Activated naive CD4-positive, alpha-beta T cell (primary cell): Measurements from ENCODE around the gene PEX11G.

Experiments used
- DNase-seq, 4 experiments: peaks; one replicate each; lab custom pipeline; 2025; lab: John Stamatoyannopoulos, UW

Gene PEX11G

DNA sequence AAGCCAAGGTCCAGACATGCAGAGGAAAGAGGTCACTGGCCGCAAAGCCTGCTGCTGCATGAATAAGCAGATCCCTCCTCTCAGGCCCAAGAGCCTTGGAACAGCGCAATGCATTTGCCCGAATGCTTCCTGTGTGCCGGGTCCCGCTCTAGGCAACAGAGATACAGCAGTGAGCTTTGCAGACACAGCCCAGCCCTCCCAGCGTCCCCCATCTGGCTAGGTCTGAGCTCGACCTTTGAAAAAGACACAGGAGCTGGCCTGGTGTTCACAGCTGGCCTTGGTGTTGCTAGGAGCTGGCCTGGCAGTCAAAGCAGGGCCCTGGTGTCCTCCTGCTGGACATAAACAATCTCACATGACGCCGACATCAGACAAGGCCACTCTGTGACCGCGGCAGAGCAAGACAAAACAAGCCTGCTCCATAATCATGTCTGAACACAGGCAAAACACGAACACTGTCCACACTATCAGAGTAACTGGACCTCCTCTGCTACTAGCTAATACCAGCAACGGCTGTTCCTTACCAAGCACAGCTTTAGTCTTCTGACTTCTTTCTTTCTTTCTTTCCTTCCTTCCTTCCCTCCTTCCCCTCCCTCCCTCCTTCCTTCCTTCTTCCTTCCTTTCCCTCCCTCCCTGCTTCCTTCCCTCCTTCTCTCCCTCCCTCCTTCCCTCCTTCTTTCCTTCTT is 5.7 kb upstream of the PEX11G start:
- no peak for DNase-seq

DNA sequence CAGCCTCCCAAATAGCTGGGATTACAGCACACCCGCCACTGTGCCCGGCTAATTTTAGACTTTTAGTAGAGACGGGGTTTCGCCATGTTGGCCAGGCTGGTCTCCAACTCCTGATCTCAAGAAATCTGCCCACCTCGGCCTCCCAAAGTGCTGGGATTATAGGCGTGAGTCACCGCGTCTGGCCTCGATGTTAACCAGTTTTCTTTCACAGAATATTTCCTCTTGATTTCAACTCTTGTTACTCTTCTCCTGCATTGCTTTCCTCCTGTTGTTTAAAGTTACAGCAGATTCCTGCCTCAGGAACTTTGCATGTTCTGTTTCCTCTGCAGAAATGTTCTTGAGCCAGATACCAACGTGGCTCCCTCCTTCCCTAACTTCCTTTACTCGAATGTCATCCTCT is 3.7 kb upstream of the PEX11G start:
- no peak for DNase-seq

DNA sequence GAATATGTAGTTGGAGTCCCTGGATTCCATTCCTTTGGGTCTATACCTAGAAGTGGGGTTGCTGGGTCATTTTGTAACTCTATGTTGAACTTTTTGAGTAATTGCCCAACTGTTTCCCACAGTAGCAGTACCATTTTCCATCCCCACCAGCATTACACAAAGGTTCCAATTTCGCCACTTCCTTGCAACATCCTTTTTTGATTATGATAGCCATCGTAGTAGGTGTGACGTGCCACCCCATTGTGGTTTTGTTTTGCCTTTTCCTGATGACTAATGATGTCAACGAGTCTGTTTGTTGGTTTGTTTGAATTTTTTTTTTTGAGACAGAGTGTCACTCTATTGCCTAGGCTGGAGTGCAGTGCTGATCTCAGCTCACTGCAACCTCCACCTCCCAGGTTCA is 3.3 kb upstream of the PEX11G start:
- no peak for DNase-seq

DNA sequence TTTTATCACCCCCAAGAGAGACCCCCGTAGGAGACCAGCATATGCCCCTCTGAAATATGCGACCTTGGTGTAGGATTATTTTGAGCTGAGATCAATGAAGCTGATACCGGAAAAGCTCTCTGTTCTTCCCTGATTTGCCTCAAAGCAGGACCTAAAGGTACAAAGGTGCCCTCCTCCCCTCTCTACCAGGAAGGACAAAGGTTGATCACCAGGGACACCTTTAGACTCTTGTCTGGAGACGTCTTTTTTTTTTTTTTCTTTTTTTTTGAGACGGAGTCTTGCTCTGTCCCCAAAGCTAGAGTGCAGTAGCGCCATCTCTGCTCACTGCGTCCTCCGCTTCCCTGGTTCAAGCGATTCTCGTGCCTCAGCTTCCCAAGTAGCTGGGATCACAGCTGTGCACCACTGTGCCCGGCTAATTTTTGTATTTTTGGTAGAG is 792 bp upstream of the PEX11G start:
- no peak for DNase-seq

DNA sequence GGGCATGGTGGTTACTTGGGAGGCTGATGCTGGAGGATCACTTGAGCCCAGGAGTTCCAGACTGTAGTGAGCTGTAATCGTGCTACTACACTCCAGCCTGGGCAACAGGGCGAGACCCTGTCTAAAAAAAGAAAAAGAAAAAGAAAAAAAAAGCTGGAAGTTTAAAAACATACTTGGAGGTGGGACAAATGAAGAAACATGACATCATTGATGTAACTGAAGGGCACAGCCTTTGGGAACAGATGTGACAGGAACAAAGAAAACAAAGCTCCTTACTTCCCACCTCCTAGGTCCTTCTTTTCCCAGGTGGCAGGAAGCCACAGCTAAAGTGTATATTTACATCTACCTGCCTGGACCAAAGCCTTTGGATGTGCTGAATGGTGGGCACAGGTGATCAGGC is 1.9 kb downstream of the PEX11G start:
- no peak for DNase-seq

DNA sequence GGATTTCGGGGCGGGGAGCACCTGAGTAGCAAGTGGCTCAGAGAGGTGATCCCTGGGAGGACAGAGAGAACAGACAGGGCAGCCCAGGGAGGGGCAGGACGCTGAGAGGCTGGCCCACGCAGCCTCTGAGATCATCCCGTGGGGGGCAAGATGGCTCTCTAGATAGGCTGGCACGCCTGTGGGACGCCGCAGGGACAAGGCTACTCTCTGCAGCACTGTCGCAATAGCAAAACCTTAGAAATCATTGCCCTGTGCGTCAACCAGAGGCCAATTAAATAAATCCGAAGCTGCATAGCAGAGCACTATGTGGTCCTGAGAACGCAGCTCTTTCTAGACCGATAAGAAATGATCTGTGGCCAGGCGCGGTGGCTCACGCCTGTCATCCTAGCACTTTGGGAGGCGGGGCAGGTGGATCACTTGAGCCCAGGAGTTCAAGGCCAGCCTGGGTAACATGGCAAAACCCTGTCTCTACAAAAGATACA is 5.1 kb downstream of the PEX11G start:
- DNase-seq: no peak

DNA sequence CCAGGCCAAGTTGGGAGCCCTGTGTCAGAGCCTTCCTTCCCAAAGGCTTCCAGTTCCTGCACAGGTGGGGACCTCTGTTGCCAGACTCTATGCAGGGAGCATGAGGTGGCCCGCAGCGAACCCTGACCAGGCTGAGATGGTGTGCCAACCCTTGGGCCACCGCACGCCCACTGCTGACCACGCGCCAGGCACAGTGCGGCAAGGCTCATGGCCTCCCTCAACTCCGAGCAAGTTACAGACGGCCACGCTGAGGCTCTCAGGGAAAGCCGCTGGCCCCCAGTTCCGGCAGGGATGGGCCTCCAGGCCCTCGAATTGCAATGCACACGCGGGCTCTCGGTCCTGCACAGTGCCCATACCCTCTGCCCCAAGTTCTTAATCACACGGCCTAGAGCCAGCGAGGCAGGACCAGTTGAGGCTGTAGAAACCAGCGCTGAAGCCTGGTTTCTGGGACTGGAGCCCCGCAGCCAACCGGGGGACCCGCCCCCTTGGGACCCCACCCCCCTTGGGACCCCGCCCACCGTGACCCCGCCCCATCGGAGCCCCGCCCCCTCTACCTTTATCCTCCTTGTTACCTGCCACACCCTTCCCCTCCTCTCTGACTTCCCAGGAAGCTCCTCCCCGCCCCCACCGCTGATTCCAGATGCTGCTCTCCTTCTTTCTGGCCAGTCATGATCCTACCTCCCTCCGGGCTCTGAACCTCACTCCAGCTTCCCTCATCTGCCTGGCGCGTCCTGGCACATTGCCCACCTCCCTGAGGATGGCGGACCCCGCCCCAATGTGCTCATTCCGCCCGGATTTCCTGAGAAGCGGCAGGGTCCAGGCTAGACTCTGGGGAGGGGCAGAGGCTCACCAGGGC is 6.0 kb downstream of the PEX11G start:
- DNase-seq: peak in 1 of 4 experiments; percentile 13

DNA sequence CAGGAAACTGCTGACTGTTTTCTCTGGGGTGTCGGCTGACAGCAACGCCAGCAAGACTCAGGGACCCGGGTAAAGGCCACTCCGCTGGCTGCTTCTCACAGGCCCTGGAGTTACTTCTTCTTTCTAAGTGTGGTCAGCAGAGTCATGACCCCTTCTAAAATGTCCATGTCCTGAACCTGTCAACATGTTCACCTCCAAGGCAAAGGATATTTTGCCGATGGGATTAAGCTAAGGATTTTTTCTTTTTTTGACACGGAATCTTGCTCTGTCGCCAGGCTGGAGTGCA is 7.9 kb downstream of the PEX11G start:
- DNase-seq: no peak

DNA sequence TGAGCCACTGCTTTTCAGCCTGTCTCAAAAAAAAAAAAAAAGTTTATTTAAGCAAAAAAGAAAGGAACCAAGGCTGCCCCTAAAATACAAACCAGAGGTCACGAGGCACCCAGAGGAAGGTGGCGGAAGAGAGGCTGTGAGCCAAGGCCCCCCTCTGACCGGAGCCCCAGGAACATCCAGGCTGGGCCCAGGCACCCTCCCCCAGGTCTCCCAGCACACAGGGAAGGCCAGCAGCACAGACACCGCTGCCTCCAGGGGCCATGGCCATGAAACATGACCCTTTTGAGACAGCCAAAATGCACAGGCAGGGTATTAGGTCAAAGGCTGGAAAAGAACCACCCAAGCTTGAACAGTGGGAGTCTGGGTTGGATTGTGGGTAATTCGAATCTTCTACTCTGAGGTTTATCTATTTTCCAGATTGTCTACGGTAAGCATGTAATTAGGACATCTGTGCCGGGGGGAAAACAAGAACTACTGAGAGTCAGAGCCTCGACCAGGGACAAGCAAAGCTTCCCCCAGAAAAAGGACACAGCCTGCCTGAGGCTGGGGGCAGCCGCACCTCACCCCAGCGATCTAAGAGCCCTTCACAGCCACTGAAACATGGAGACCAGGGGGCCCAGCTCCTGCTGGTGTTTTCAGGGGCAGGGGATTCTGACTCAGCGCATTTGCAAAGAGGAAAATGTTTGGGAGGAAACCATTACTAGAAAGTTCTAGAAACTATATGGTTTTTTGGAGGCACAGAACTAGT is 8.4 kb downstream of the PEX11G start:
- no peak for DNase-seq

DNA sequence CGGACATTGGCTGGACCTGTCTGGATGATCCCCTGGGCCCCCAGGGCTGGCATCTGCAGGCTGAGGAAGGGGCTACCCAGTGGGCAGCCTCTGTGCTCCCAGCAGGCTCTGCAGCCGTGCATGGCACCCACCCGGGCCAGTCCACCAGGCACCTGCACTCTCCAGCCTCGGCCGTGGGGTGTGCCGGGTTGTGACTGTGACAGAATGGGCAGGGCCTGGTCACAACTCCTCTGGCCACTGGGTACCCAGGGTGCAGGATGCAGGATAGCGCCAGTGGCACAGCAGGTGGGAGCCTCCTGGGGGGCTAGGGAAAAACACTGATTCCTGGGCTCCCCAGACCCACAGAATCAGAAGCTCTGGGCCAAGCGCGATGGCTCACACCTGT is 10.0 kb downstream of the PEX11G start:
- no peak for DNase-seq

DNA sequence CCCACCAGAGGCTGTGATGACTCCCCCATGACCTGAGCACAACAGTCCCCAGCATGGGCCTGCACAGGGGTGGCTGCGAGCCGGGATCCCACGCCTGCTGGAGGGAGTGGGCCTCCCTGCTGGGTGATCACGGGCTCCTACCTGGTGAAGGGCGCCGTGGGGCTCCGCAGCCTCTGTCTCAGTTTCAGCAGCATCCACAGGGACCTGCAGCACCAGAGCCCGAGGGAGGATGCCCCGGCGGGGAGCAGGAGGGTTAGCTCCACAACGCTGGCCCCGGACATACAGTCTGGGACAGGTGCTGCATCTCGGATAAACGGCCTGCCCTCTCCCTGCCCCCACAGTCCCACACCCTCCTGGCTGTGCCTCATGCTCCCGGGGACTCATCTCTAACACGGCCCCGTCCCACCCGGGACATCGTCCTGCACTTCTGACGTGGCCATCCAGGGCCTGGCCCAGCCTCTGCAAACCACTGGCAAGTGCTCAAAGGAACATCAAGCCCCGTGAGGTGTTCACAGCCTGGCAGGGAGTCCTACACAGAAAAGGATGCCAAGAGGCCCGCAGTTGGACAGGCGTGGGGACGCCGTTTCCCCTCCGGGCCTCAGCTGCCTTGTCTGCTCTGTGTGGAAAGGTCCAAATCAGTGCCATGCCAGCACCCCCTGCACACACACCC is 10.5 kb downstream of the PEX11G start:
- no peak for DNase-seq

DNA sequence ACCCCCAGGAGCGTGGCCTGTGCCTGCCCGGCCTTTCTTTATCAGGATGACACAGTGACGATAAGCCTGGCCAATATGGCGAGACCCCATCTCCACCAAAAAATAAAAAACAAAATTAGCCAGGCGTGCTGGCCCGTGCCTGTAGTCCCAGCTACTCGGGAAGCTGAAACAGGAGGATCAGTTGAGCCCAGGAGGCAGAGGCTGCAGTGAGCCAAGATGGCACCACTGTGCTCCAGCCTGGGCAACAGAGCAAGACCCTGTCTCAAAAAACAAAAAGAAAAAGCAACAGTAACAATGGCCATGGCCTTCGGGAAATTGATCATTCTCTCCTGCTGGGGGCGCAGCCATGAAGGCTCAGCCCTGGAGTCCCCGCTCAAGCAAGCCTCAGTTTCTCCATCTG is 11.1 kb downstream of the PEX11G start:
- no peak for DNase-seq

DNA sequence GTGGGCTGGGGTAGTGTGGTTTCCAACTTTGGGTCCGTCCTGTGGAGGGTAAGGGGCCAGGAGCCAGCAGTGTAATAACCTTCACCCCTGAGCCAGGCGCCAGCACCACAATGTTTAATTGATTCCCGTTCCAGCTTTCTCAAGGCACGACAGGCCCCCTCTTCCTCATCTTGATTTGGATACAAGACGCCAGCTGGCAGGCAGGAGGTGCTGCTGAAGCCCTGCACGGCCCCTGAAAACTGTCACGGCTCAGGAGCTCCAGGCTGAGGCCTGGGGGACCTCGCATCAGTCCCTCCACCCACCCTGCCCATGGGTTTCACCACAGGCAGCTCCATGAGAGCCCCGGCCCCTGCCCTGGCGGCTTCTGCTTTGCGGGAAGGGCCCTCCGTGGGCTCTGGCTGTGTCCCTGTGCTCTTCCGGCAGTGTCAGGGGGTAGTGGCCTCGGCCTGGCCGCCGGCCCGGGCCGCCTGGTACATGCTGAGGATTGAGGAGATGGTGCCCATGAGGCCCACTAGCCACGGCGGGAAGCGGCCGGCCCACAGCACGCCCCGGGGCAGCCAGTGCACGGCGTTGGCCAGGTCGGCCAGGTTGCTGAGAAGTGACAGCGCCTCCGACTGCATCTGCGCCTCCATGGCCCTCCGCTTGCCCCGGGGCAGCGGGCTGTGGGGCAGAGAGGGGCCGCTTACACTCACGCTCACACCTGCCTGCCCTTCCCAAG is 11.9 kb downstream of the PEX11G start:
- no peak for DNase-seq

DNA sequence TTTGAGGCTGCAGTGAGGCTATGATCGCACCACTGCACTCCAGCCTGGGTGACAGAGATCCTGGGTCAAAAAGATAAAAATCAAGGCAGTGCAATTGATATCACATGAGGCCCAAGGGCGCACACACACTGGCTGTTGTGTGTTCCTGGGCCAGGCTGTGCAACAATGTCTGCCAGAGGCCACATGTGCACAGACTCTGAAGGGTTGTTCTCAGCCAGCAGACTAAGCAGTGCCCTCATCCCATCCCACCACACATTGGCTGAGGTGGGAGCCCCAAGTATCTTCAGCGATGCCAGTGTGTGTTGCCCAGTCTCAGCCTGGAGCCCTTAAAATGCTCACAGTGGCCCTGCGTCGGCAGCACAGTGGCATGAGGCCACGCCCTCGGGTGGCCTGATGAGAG is 12.6 kb downstream of the PEX11G start:
- no peak for DNase-seq

DNA sequence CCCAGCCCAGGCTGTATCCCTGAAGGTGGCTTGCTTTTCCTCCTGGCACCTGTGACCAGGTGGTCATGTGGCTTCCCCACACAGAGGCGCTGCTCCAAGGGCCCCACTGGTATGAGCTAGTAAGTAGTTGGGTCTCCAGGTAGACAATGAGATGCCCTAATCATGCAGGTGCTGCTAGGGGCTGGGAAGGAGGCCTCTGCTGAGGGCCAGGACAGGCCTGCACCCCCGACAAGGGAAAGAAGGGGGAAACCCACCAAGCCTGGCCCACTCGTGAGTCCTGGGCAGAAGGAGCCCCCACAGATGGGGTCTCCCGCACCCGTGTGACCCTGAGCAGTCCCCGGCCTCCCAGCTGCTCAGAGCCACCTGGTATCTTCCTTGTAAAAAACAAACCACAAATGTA is 13.2 kb downstream of the PEX11G start:
- no peak for DNase-seq

DNA sequence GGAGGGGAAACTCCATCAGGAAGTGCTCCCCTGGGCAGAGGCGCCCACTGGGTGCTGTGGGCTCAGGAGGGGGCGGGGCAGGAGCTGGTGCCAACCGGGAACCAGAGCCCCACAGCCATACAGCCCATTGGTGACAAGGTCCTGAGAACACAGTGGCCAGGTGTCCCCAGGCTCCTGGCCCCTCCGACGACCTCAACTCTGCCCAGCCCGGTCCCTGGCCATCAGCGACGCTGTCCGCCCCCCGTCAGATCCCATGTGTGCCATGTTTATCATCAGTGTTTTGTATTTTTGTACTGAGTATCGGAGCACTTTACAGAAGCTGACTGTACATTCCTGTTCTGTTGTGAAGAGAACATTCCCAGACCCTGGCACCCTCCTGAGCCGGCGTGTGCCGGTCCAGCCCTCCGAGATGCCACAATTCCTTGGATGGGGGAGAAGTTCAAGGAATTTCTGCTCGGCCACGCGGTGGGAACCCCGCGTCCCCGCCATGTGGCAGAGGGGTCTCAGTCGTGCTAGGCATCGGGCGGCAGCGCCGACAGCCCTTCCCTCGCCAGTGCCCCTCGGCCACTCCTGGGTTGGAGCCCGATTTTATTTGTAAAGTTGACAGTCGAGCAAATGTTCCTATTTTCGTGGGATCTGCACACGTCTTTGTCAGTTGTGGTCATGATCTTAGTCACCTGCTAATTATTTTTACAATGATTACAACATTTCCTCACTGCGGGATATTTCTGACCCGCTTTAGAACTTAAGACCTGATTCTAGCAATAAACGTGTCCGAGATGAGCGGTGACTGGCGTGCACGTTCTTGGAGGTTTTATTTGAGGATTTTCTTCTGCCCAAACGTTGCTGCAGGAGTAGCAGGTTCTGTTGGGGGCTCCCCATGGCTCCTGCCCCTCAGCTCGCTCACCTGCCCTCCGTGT is 16.9 kb downstream of the PEX11G start:
- DNase-seq: no peak

DNA sequence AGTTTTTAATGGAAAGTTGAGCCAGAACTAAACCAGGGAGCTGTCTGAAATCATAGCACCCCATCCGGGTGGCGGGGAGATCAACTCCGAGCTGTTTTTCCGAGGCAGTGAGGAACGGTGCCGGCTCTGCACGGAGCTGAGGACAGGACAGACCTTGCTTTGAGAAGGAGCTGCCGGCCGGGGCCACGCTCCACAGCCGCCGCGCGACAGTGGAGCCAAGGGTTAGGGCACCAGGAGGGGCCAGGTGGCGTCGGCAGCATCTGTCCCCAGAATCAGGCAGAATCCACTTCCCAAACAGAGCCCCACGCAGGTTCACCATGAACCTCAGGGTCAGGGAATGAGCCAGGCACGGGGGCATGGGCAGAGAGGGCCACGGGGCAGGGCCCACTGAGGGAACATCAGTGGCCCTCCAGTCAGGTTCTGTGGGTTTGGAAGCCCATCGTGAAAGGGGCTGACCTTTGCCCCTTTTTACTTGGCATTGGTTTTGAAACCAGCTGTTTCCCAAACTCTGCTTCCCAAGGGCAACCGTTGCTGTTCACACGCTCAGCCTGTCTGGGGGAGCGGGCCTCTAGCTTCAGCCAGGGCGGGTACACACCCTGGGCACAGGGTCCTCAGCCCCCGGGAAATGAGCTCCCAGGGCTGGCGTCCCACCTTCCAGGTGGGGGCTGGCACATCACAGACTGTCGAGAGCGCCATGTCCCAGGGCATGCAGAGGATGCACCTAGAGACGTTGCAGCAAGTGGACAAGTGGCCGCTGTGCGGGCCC is 18.1 kb downstream of the PEX11G start:
- DNase-seq: no peak

DNA sequence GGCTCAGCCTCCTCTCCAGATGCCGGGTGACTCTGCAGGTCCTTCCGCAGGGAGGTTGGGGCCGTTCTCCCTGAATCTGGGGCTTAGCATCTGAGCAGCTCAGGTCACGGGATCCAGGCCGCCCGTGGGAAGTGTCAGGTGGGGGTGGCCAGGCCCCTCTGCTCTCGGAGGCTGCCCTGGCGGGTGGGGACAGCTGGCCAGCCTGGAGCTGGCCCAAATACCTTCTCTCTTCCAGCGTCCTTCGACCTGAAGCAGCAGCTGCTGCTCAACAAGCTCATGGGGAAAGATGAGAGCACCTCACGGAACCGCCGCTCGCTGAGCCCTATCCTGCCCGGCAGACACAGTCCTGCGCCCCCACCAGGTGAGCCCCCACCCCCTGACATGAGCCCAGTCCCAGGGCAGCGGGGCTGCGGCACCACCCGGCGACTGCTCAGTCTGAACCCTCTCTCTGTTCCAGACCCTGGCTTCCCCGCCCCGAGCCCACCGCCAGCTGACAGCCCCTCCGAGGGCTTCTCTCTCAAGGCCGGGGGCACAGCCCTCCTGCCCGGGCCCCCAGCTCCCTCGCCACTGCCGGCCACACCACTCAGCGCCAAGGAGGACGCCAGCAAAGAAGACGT is 19.1 kb downstream of the PEX11G start:
- no peak for DNase-seq

DNA sequence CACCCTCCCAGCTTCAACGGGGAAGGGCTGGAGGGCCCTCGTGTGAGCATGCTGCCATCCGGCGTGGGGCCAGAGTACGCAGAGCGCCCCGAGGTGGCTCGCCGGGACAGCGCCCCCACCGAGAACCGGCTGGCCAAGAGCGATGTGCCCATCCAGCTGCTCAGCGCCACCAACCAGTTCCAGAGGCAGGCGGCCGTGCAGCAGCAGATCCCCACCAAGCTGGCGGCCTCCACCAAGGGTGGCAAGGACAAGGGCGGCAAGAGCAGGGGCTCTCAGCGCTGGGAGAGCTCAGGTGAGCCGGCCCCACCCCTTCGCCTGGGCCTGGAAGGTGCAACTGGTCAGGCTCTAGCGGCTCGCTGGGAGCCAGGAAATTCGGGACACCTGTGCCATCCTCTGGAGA is 20.0 kb downstream of the PEX11G start:
- no peak for DNase-seq
